Measurements from ENCODE around the gene CYB5B. TPM values are rescaled to one million over a fixed set of nuclear protein-coding genes. Genes with fewer than 3 reads are reported as not detected.

The CYB5B gene
- total RNA-seq, 1 donor from 2014 or later: 102 TPM

DNA sequence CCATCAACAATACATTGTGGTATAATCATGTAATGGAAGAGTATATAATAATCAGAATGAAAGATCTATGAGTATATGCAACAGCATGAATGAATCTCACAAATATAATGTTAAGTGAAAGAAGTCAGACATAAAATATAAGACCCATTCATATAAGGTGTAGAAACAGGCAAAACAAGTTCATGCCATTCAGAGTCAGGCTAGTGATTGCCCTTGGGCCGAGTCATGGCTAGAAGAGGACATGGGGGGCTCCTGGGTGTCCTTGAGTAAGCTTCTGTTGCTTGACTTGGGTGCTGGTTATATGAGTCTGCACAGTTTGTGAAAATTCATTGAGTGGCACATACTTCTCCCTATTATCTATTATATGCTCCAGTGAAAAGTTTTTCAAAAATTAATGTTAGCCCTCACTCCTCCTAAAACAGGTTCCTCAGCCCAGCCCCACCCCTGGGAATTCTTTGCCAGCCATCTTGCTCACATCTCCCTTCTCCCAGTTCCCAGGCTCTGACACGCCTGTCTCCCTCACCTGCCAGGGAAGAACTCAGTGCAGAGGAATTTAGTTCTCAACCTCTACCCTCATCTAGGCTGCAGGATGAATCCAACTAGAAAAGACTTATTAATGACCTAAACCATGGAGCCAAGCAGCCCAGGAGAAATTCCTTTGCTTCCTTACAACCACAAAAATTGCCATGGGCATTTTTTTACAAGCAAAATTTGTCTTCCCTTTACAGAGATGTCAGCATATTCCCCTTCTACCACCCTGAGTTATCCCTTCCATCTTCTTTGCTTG is 89.0 kb downstream of the CYB5B start:
- DNase-seq (ENCODE audit: extremely low read depth, low read depth, low spot score): no peak

DNA sequence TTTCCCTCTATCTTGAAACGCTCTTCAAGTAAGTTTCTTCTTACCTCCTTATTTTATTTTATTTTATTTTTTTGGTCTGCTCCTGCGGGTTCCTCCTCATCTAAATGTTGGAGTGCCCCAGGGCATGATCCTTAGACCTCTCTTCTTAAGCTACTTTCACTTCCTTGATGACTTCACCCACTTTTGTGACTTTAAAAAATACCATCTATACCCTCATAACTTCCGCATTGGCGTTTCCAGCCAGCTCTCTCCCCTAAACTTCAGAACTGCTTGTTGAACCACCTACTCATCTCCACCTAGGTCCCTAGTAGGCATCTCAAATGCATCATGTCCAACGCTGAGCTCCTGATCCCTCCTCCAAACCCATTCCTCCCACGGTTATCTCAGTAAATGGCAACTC is 89.9 kb downstream of the CYB5B start:
- no peak for DNase-seq (ENCODE audit: extremely low read depth, low read depth, low spot score)

Other genes with a start within 250 kb of the CYB5B start
- 51.4 and 85.3 TPM in 2 replicates for gene SNTB2, start 237.5 kb upstream of the CYB5B start, total RNA-seq
- gene VPS4A, start 113.3 kb upstream of the CYB5B start, total RNA-seq: 35.7 and 46.0 TPM in 2 replicates
- gene PDF, start 94.0 kb upstream of the CYB5B start, total RNA-seq: 22.2 and 24.4 TPM in 2 replicates
- gene COG8, start 85.1 kb upstream of the CYB5B start, total RNA-seq: 47.9 and 48.7 TPM in 2 replicates
- 22.6 and 25.8 TPM in 2 replicates for gene NIP7, start 84.8 kb upstream of the CYB5B start, total RNA-seq
- gene TMED6, start 72.8 kb upstream of the CYB5B start, total RNA-seq: not detected in 2 replicates
- 17.7 and 19.0 TPM in 2 replicates for gene TERF2, start 38.6 kb upstream of the CYB5B start, total RNA-seq
- gene NFAT5, start 141.3 kb downstream of the CYB5B start, total RNA-seq: 62.2 and 71.0 TPM in 2 replicates